Mucosa of rectum (tissue), 2 donors: ENCODE results near the gene LRRK2.

ENCODE experiments used
- H3K27ac ChIP-seq, 2 donors: one replicate each; pipeline ENCODE4 v1.7.0; 2013; ENCODE audit warnings: inconsistent platforms in 2 of 2, low read depth in 2 of 2, low read length in 2 of 2
- H3K27me3 ChIP-seq, 2 donors: one replicate each; pipeline ENCODE4 v1.7.0; 2013; ENCODE audit warnings: low read length in 2 of 2; ENCODE audit not compliant: control insufficient read depth in 2 of 2, insufficient read depth in 2 of 2
- H3K36me3 ChIP-seq, 2 donors: one replicate each; pipeline ENCODE4 v1.7.0; 2013; ENCODE audit warnings: low read length in 2 of 2; ENCODE audit not compliant: control insufficient read depth in 2 of 2, insufficient read depth in 2 of 2
- H3K4me1 ChIP-seq, 2 donors: one replicate each; pipeline ENCODE4 v1.7.0; 2013; ENCODE audit warnings: low read length in 2 of 2, mild to moderate bottlenecking in 1 of 2; ENCODE audit not compliant: control insufficient read depth in 2 of 2, insufficient read depth in 2 of 2
- H3K4me3 ChIP-seq, 2 donors: one replicate each; pipeline ENCODE4 v1.7.0; 2013; ENCODE audit warnings: low read length in 2 of 2
- H3K9ac ChIP-seq, 2 donors: one replicate each; pipeline ENCODE4 v1.7.0; 2013; ENCODE audit warnings: low read length in 2 of 2, low read depth in 1 of 2, mild to moderate bottlenecking in 1 of 2
- H3K9me3 ChIP-seq, 2 donors: one replicate each; pipeline ENCODE4 v1.7.0; 2013; ENCODE audit warnings: low read length in 2 of 2; ENCODE audit not compliant: control insufficient read depth in 2 of 2
- donor health status: healthy.
- donor health status: Normal muscosa, but diverticular disease.

LRRK2 gene

GRCh38 chr12:40227447-40227846 is 2.6 kb downstream of the LRRK2 start:
- Histone ChIP-seq H3K27me3 (no peaks in the 10 kb centered on the region), H3K4me3 (no peak overlapping the region), H3K9ac (no peak overlapping the region), H3K36me3 (no peaks in the 10 kb centered on the region), H3K27ac (no peak overlapping the region), H3K4me1 (peaks cover 0 to 2% of the 10 kb centered on the region in 2 donors), H3K9me3 (no peaks in the 10 kb centered on the region)

GRCh38 chr12:40228727-40229126 is 3.9 kb downstream of the LRRK2 start:
- H3K27ac ChIP-seq, result no peak overlapping the region
- H3K36me3 ChIP-seq, result no peaks in the 10 kb centered on the region
- H3K9me3 ChIP-seq, result no peaks in the 10 kb centered on the region
- H3K27me3 ChIP-seq, result no peaks in the 10 kb centered on the region
- H3K9ac ChIP-seq, result no peak overlapping the region
- H3K4me1 ChIP-seq, result peaks cover 0 to 2% of the 10 kb centered on the region in 2 donors
- H3K4me3 ChIP-seq, result no peak overlapping the region

- Histone ChIP-seq H3K36me3 (no peaks in the 10 kb centered on the region), H3K9ac (no peak overlapping the region), H3K27me3 (no peaks in the 10 kb centered on the region), H3K4me1 (peaks cover 0 to 2% of the 10 kb centered on the region in 2 donors), H3K27ac (no peak overlapping the region), H3K4me3 (no peak overlapping the region), H3K9me3 (no peaks in the 10 kb centered on the region)
These were observed 5.2 kb downstream of the LRRK2 start for GRCh38 chr12:40229690-40230651.

- Histone ChIP-seq H3K9me3 (no peaks in the 10 kb centered on the region), H3K27me3 (no peaks in the 10 kb centered on the region), H3K4me1 (peaks cover 0 to 2% of the 10 kb centered on the region in 2 donors), H3K36me3 (no peaks in the 10 kb centered on the region), H3K27ac (no peak overlapping the region), H3K9ac (no peak overlapping the region), H3K4me3 (no peak overlapping the region)
These were observed 7.8 kb downstream of the LRRK2 start for GRCh38 chr12:40232602-40233001.

DNA sequence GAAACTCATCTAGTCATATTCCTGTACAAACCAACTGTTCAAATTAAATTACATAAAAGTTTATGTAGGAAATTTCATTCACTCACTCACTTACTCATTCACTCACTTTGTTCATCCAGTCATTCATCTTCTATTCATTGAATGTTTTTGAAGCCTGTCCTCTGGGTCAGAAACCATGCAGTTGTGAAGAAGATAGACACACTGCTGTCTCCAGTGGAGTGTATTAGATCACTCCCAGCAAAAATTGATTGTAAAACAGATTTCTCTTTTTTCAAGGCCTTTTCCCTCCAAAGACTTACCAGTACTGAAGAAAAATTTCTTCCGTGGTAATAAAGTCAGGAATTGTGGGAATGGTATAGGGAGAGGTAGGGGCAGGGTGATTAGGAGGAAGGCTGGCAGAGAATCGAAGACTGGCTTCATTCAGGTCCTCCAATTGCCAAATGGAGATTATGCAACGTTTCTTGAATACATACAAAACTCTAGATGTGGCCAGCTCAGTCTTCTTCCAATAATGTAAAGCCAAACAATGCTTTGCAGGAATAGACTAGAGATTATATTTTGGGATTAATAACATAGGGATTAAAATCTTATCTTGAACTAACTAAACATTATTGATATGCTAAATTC is 9.1 kb downstream of the LRRK2 start:
- Histone ChIP-seq H3K4me1 (peaks cover 0 to 2% of the 10 kb centered on the region in 2 donors), H3K27ac (no peak overlapping the region), H3K27me3 (no peaks in the 10 kb centered on the region), H3K9ac (no peak overlapping the region), H3K4me3 (no peak overlapping the region), H3K36me3 (no peaks in the 10 kb centered on the region), H3K9me3 (no peaks in the 10 kb centered on the region)

- no peaks in the 10 kb centered on the region for H3K27me3 ChIP-seq
- H3K9ac ChIP-seq, result no peak overlapping the region
- H3K27ac ChIP-seq, result no peak overlapping the region
- H3K4me3 ChIP-seq, result no peak overlapping the region
- no peaks in the 10 kb centered on the region for H3K36me3 ChIP-seq
- H3K9me3 ChIP-seq, result no peaks in the 10 kb centered on the region
- no peaks in the 10 kb centered on the region for H3K4me1 ChIP-seq
These were observed 11.6 kb downstream of the LRRK2 start for GRCh38 chr12:40236357-40236850.

DNA sequence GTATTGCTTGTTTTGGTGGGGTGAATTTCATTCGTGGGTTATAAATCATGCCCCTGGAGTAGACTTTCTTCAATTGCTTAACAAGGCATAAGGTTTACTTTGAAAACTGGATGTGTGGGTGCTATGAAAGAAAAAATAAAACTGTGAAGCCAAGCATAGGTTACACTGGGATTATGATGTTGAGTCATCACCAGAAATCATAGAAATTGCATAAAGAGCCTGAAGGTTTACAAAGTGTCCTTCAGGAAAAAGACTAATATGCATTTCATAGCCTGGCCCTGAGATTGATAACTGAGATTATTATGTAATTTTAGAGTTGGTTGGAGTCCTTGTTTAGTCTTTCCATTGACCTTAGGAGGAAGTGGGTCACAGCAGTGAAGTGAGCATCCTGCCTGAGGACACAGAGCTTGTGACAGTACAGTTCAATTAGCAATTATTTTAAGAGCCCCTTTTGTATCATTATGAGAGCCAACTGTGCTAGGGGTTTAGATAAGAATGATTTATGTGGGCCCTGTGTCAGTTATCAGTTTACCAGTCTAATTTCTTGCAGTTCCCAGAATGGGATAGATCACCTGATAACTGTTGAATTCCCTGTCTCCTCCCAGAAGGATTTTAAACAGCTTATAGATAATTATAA is 13.6 kb downstream of the LRRK2 start:
- Histone ChIP-seq H3K4me3 (no peak overlapping the region), H3K4me1 (no peaks in the 10 kb centered on the region), H3K27me3 (no peaks in the 10 kb centered on the region), H3K9ac (no peak overlapping the region), H3K27ac (no peak overlapping the region), H3K9me3 (no peaks in the 10 kb centered on the region), H3K36me3 (no peaks in the 10 kb centered on the region)

DNA sequence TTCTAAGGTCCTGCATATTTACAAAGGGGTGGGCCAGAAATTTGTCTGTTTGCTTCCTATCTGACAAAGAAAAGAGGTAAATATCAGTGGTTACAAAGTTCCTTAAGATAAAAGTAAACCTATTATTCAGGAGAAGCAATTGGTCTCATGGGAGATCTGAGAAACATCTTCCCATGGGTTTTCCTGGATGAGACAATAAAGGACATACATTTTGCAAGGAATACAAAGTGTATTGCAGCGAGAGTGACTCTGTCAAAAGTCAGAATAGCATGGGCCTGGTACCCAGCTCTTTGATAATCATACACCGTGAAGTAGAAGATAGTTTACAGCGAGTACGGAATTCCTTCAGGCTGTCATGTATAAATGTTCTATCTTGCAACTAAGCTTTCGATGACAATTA is 14.2 kb downstream of the LRRK2 start:
- H3K4me3 ChIP-seq, result no peak overlapping the region
- no peaks in the 10 kb centered on the region for H3K36me3 ChIP-seq
- no peak overlapping the region for H3K9ac ChIP-seq
- H3K9me3 ChIP-seq, result no peaks in the 10 kb centered on the region
- no peaks in the 10 kb centered on the region for H3K27me3 ChIP-seq
- no peak overlapping the region for H3K27ac ChIP-seq
- H3K4me1 ChIP-seq, result no peaks in the 10 kb centered on the region

GRCh38 chr12:40240779-40241178 is 16.0 kb downstream of the LRRK2 start:
- Histone ChIP-seq H3K36me3 (no peaks in the 10 kb centered on the region), H3K9me3 (no peaks in the 10 kb centered on the region), H3K9ac (no peak overlapping the region), H3K27ac (no peak overlapping the region), H3K27me3 (no peaks in the 10 kb centered on the region), H3K4me3 (no peak overlapping the region), H3K4me1 (no peaks in the 10 kb centered on the region)

- Histone ChIP-seq H3K27me3 (no peaks in the 10 kb centered on the region), H3K9ac (no peak overlapping the region), H3K27ac (no peak overlapping the region), H3K4me1 (no peaks in the 10 kb centered on the region), H3K36me3 (no peaks in the 10 kb centered on the region), H3K9me3 (no peaks in the 10 kb centered on the region), H3K4me3 (no peak overlapping the region)
These were observed 16.9 kb downstream of the LRRK2 start for GRCh38 chr12:40241741-40242140.
